Hematopoietic multipotent progenitor cell treated with erythropoietin and hydrocortisone succinate and interleukin-3 and kit ligand, for 8 days (in vitro differentiated cells): ENCODE results near the gene EXOC6B.

ENCODE experiments used
- DNase-seq: peaks from one replicate; pipeline ENCODE4 v3.0.0-alpha.2; 2015

EXOC6B gene

GRCh38 chr2:72141881-72142451, 683.9 kb downstream of the EXOC6B start:
- DNase-seq = no peak

- no peak for DNase-seq
Observed at GRCh38 chr2:72141032-72141645, 684.7 kb downstream of the EXOC6B start.

- no peak for DNase-seq
Observed at GRCh38 chr2:72140621-72140960, 685.2 kb downstream of the EXOC6B start.

GRCh38 chr2:72139874-72140620, 685.8 kb downstream of the EXOC6B start:
- DNase-seq = no peak

- DNase-seq = no peak
Observed at GRCh38 chr2:72139471-72139873, 686.4 kb downstream of the EXOC6B start.

- DNase-seq = no peak
Observed at GRCh38 chr2:72138921-72139381, 686.9 kb downstream of the EXOC6B start.

GRCh38 chr2:72138011-72138881, 687.6 kb downstream of the EXOC6B start:
- DNase-seq = no peak

GRCh38 chr2:72137498-72138010, 688.3 kb downstream of the EXOC6B start:
- peak; percentile 59 for DNase-seq

- no peak for DNase-seq
Observed at GRCh38 chr2:72136933-72137497, 688.8 kb downstream of the EXOC6B start.

GRCh38 chr2:72136331-72136730, 689.5 kb downstream of the EXOC6B start:
- DNase-seq = no peak

- DNase-seq = no peak
Observed at GRCh38 chr2:72135921-72136320, 689.9 kb downstream of the EXOC6B start.

GRCh38 chr2:72134997-72135800, 690.6 kb downstream of the EXOC6B start:
- DNase-seq = no peak

- DNase-seq = no peak
Observed at GRCh38 chr2:72134408-72134996, 691.3 kb downstream of the EXOC6B start.

- no peak for DNase-seq
Observed at GRCh38 chr2:72133721-72134407, 692.0 kb downstream of the EXOC6B start.

- DNase-seq = no peak
Observed at GRCh38 chr2:72132981-72133720, 692.7 kb downstream of the EXOC6B start.

- no peak for DNase-seq
Observed at GRCh38 chr2:72131916-72132841, 693.7 kb downstream of the EXOC6B start.

GRCh38 chr2:72131371-72131891, 694.4 kb downstream of the EXOC6B start:
- no peak for DNase-seq

GRCh38 chr2:72130659-72131360, 695.0 kb downstream of the EXOC6B start:
- no peak for DNase-seq
